GM10847 (cell line): ENCODE results near the gene ATP2B3.

ENCODE experiments used
- POLR2A ChIP-seq: IDR thresholded peaks from 2 replicates; pipeline ENCODE4 v1.6.1; 2011; ENCODE audit not compliant: insufficient read length; ENCODE audit errors: extremely low read depth

ATP2B3 gene

DNA sequence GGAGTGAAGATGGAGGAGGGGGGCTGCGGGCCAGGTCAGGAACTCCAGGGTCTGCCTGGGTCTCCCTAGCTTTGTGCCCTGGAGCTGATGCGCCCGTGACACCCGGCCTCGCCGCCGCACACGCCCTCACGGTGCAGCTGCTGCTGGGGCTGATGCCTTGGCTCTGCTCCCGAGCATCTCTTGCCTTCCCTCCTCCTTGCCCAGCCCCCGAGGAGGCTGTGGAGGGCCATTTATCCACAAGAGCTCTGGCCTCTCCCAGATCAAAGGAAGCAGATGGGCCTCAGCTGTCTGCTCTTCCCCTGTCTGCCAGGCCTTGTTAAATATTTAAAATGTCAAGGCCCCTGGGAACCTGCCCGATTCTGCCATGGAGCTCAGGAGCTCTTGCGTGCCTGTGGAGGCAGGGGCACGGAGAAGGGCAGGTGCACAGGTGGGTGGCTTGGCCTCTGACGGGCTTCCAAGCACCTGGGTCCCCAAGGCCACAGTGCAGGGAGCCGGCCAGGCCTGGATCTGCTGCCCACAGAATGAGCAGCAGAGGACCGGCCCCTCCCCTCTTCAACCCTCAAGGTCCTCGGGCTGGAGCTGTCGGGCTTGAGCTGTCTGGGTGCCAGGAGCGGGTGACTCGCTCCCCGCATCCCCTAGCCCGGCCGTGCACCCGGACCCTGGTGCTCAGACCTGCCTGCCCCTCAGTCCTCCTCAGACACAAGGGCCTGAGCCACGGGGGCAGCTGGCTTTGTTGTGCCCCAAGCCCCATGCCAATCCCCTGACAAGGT lies 20.3 kb downstream of the ATP2B3 start:
- no peak for TF ChIP-seq POLR2A

DNA sequence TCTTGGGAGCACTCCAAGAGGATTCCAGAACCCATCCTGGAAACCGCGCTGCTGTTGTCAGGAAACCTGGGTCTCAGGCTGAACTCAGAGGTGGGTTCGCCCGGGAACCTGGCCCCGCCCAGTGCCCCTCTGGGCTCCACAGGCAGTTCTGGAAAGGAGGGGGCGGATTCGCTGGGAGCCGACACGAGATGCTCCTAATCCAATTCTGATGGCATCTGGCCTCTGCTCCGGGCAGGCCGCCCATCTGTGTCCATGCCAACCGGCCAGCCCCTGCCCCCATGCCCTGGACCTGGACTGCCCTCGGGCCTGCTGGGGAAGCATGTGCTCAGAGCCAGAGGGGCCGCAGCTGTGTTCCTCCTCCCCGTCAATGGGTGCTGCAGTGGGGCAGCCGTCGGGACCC lies 21.0 kb downstream of the ATP2B3 start:
- no peak for TF ChIP-seq POLR2A

DNA sequence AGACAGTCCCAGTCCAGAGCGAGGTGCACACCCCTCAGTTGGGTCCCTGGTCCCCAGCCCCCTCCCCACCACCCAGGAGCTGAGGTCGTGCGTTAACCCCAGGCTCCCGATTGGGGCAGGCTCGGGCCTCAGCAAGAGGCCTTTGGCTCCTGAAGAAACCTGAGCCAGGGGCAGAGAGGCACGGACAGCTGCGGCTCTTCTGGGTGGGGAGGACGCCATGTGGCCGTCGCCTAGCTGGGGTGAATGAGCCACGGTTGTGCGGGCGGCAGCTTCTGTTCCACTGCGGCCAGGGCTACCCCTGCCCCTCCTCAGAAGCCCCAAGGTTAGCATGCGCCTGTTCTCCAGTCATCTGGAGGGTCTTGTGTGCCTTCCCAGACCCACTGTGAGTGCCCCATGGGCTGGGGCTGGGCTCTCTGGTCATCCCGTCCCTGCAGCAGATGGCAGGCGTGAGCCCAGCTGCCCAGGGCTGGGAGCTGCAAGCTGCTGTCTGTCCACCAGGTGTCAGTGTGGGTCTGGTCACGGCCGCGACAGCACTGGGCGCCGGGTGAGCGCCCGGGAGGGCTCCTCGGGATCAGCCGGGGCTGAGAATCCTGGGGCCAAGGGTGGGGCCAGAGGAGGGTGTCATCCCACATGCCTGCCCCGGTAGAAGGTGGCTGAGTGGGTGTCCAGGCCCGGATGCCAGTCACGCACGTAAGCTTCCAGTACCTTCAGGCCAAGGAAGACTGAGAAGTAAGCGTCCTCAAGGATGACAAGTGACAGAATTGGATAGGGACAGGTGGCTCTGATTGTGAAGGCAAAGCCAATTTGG lies 21.9 kb downstream of the ATP2B3 start:
- TF ChIP-seq POLR2A, result no peak

DNA sequence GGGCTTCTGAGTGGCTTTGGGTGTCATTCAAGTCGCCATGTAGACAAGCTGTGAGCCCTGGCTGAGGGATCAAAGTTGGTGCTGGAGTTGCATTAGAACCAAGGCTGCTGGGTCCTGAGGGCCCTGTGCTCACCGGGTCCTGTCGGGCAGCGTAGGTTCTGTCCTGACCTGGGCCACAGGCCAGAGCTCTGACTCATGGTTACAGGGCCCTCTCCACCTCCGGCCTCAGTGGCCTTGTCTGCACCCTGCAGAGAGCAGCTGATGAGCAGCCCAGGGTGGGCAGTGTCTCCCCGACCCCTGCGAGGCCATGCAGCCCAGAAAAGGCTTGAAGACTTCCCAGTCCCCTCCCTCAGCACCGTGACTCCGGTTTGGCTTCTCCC lies 22.5 kb downstream of the ATP2B3 start:
- no peak for TF ChIP-seq POLR2A

DNA sequence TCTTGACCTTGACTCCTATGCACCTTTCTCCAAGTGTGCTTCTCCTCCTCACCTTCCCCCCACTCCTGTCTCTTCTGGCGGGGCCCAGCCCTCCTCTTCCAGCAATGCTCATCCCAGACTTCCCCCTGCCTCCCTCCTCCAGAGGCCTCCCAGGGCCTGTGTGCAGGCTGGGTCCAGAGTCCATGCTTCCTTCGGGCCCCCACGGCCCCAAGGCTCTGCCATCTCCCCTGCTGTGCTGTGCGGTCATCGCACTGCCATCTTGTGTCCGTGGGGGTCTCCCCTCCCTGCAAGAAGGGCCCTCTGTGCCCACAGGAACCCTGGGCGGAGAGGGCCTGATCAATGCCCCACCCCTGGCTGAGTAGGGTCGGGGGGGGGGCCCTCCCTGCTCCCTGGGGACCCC lies 27.3 kb downstream of the ATP2B3 start:
- TF ChIP-seq POLR2A, result no peak

DNA sequence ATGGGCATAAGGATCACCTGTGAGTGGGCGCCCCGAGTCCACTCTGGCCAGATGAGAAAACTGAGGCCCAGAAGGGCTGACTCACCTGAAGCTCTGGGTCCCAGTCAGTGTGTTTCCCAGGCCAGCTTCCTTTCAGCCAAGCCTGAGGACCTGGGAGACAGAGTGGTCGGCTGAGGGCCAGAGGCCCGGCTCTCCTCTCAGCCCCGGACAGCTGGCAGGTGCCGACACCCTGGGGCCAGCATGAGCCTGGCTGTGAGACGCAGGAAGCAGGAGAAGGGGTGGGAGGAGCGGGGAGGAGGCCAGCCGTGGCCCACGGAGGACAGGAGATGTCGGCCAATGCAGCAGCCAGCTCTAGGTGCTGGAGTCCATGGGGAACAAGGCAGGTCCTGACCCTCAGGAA lies 28.9 kb downstream of the ATP2B3 start:
- no peak for TF ChIP-seq POLR2A

DNA sequence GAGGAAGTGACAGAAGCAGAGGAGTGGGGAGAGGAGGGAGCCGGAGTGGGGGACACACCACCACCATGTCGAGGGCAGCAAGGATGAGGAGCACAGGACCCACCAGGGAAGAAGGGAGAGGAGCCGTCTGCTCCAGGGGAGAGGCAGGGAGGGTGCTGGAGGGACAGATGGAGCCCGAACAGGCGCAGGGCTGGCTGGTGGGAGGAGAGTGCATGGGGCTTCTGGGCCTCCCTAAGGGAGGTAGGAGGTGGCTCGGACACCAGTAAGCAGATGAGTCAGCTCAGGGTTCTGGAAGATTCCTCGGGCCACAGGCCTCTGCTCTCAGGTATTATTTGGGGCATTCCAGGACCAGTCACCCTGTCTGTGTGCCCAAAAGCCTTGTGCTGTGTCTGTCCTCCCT lies 29.8 kb downstream of the ATP2B3 start:
- no peak for TF ChIP-seq POLR2A

DNA sequence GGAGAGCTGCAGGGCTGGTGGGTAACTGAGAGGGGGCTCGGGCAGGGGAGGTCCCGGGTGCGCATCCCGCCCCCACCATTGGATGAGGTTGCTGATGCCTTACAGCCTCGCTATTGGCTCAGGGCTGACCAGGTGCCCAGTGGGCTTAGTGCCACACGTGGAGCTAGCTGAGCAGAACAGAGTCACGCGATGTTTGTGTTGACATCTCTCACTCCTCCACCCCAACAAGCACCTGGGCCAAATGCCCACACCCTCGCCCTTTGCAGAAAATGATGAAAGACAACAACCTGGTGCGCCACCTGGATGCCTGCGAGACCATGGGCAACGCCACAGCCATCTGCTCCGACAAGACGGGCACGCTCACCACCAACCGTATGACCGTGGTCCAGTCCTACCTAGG lies 31.8 kb downstream of the ATP2B3 start:
- no peak for TF ChIP-seq POLR2A

GRCh38 chrX:153549807-153550206 lies 32.4 kb downstream of the ATP2B3 start:
- no peak for TF ChIP-seq POLR2A

DNA sequence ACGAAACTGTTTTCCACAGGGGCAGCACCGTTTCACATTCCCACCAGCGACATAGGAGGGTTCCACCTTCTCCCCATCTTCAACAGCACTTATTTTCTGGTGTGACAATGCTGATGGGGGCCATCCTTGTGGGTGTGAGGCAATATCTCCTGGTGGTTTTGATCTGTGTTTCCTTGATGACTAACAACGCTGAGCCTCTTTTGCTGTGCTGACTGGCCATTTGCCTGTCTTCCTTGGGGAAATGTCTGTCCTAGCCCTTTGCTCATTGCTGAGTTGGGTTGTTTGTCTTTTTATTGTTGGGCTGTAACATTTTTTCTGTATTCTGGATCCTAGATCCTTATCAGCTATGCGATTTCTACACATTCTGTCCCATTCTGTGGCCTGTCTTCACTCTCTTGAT lies 33.7 kb downstream of the ATP2B3 start:
- TF ChIP-seq POLR2A, result no peak

- no peak for TF ChIP-seq POLR2A
These were observed 37.2 kb downstream of the ATP2B3 start for GRCh38 chrX:153554519-153555167.

GRCh38 chrX:153556767-153557166 lies 39.3 kb downstream of the ATP2B3 start:
- no peak for TF ChIP-seq POLR2A

DNA sequence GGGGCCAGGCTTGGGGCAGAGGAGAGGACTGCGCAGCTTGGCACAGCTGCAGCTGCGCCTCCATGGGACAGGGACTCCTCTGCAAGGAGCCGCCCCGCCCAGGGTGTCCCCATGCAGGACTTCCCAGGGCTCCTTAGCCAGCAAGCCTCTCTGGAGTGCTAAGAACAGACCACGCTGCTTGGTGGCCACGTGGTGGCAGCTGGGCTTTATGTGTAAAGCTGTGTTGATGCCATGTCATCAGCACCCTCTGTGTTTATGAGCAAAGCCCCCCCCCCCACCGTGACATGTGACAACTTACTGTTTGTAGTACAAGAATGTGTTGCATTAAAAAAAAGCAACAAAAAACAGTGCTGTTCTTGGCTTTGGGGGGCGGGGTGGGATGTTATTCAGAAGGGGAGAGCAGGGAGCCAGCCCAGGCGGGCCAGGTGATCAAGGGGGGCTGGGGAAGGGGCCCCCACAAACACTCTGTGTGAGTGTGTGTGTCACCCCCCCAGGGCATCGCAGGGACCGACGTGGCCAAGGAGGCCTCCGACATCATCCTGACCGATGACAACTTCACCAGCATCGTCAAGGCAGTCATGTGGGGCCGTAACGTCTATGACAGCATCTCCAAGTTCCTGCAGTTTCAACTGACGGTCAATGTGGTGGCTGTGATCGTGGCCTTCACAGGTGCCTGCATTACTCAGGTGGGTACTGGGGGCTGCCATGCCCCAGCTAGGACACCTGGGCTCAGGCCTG lies 40.3 kb downstream of the ATP2B3 start:
- TF ChIP-seq POLR2A, result no peak

- no peak for TF ChIP-seq POLR2A
These were observed 42.6 kb downstream of the ATP2B3 start for GRCh38 chrX:153560000-153560399.

- TF ChIP-seq POLR2A, result no peak
These were observed 43.0 kb downstream of the ATP2B3 start for GRCh38 chrX:153560466-153560865.
